ENCODE data around the gene ARHGAP15.

Gene ARHGAP15

GRCh38 chr2:143259368-143259958 is 130.2 kb downstream of the ARHGAP15 start:
- H3K9me3 ChIP-seq (ENCODE audit: insufficient read depth, low read depth, low read length): no peaks in the 10 kb centered on the region
- no peak overlapping the region for H3K9ac ChIP-seq (ENCODE audit: low read length)
- no peak overlapping the region for H4K12ac ChIP-seq (ENCODE audit: low read depth, low read length)
- H3K4me3 ChIP-seq (ENCODE audit: low read depth, low read length): no peak overlapping the region
- H3K4me1 ChIP-seq (ENCODE audit: control insufficient read depth in 1 of 2, insufficient read depth in 2 of 2, low read length in 2 of 2): no peaks in the 10 kb centered on the region
- no CpG with 5 or more reads among the region's 5 CpGs for WGBS (ENCODE audit: extremely low coverage, insufficient coverage, insufficient read length)
- H3K36me3 ChIP-seq (ENCODE audit: control insufficient read depth in 1 of 2, insufficient read depth in 2 of 2, low read length in 2 of 2): no peaks in the 10 kb centered on the region
- H3K4ac ChIP-seq (ENCODE audit: low read depth, low read length): no peak overlapping the region
- no peak overlapping the region for H2AK5ac ChIP-seq (ENCODE audit: low read length)
- no peak overlapping the region for H3K23ac ChIP-seq (ENCODE audit: low read length)
- no peak overlapping the region for H2BK5ac ChIP-seq (ENCODE audit: low read depth, low read length, poor library complexity)
- H3K18ac ChIP-seq (ENCODE audit: low read length): no peak overlapping the region
- no peak overlapping the region for H3K4me2 ChIP-seq (ENCODE audit: low read length)
- no peak overlapping the region for H4K8ac ChIP-seq (ENCODE audit: low read depth, low read length)
- H4K91ac ChIP-seq (ENCODE audit: low read depth, low read length): no peak overlapping the region
- no peak overlapping the region for H2BK12ac ChIP-seq (ENCODE audit: low read length)
- no peak overlapping the region for H3K27ac ChIP-seq (ENCODE audit: low read depth, low read length)
- H3K79me2 ChIP-seq (ENCODE audit: control insufficient read depth, insufficient read depth, low read length, poor library complexity): no peaks in the 10 kb centered on the region
- H3K14ac ChIP-seq (ENCODE audit: low read length): no peak overlapping the region
- no peak overlapping the region for H2AFZ ChIP-seq (ENCODE audit: insufficient read depth, low read length, poor library complexity)
- H3K79me1 ChIP-seq (ENCODE audit: low read length): no peaks in the 10 kb centered on the region
- DNase-seq: peak; percentile 57 to 87
- H2BK120ac ChIP-seq (ENCODE audit: insufficient read depth, low read length, poor library complexity): no peak overlapping the region
- H3K27me3 ChIP-seq (ENCODE audit: insufficient read depth, low read length): no peaks in the 10 kb centered on the region

- H2BK120ac ChIP-seq (ENCODE audit: insufficient read depth, low read length, poor library complexity): no peak overlapping the region
- H3K4me2 ChIP-seq (ENCODE audit: low read length): no peak overlapping the region
- H2BK5ac ChIP-seq (ENCODE audit: low read depth, low read length, poor library complexity): no peak overlapping the region
- no peak overlapping the region for H3K23ac ChIP-seq (ENCODE audit: low read length)
- H3K9ac ChIP-seq (ENCODE audit: low read length): no peak overlapping the region
- no peak overlapping the region for H3K4ac ChIP-seq (ENCODE audit: low read depth, low read length)
- no peaks in the 10 kb centered on the region for H3K9me3 ChIP-seq (ENCODE audit: insufficient read depth, low read depth, low read length)
- H3K18ac ChIP-seq (ENCODE audit: low read length): no peak overlapping the region
- no peak overlapping the region for H4K91ac ChIP-seq (ENCODE audit: low read depth, low read length)
- no peak overlapping the region for H3K4me3 ChIP-seq (ENCODE audit: low read depth, low read length)
- H2AFZ ChIP-seq (ENCODE audit: insufficient read depth, low read length, poor library complexity): no peak overlapping the region
- no peak overlapping the region for H3K14ac ChIP-seq (ENCODE audit: low read length)
- H3K27ac ChIP-seq (ENCODE audit: low read depth, low read length): no peak overlapping the region
- no peak for DNase-seq
- H3K27me3 ChIP-seq (ENCODE audit: insufficient read depth, low read length): no peaks in the 10 kb centered on the region
- H3K36me3 ChIP-seq (ENCODE audit: control insufficient read depth in 1 of 2, insufficient read depth in 2 of 2, low read length in 2 of 2): no peaks in the 10 kb centered on the region
- H3K79me2 ChIP-seq (ENCODE audit: control insufficient read depth, insufficient read depth, low read length, poor library complexity): no peaks in the 10 kb centered on the region
- no peak overlapping the region for H2AK5ac ChIP-seq (ENCODE audit: low read length)
- H3K79me1 ChIP-seq (ENCODE audit: low read length): no peaks in the 10 kb centered on the region
- H4K12ac ChIP-seq (ENCODE audit: low read depth, low read length): no peak overlapping the region
- no peak overlapping the region for H4K8ac ChIP-seq (ENCODE audit: low read depth, low read length)
- no peak overlapping the region for H2BK12ac ChIP-seq (ENCODE audit: low read length)
- no CpG with 5 or more reads among the region's 4 CpGs for WGBS (ENCODE audit: extremely low coverage, insufficient coverage, insufficient read length)
- H3K4me1 ChIP-seq (ENCODE audit: control insufficient read depth in 1 of 2, insufficient read depth in 2 of 2, low read length in 2 of 2): no peaks in the 10 kb centered on the region
Measured at GRCh38 chr2:143261986-143262385, 132.8 kb downstream of the ARHGAP15 start.

GRCh38 chr2:143262389-143262788 is 133.2 kb downstream of the ARHGAP15 start:
- Histone ChIP-seq H3K27me3 (ENCODE audit: insufficient read depth, low read length) (no peaks in the 10 kb centered on the region), H3K79me2 (ENCODE audit: control insufficient read depth, insufficient read depth, low read length, poor library complexity) (no peaks in the 10 kb centered on the region), H2BK5ac (ENCODE audit: low read depth, low read length, poor library complexity) (no peak overlapping the region), H3K14ac (ENCODE audit: low read length) (no peak overlapping the region), H3K9me3 (ENCODE audit: insufficient read depth, low read depth, low read length) (no peaks in the 10 kb centered on the region), H2AK5ac (ENCODE audit: low read length) (no peak overlapping the region), H3K18ac (ENCODE audit: low read length) (no peak overlapping the region), H4K12ac (ENCODE audit: low read depth, low read length) (no peak overlapping the region), H2AFZ (ENCODE audit: insufficient read depth, low read length, poor library complexity) (no peak overlapping the region), H3K79me1 (ENCODE audit: low read length) (no peaks in the 10 kb centered on the region), H3K23ac (ENCODE audit: low read length) (no peak overlapping the region), H3K4ac (ENCODE audit: low read depth, low read length) (no peak overlapping the region), H3K4me3 (ENCODE audit: low read depth, low read length) (no peak overlapping the region), H3K4me1 (ENCODE audit: control insufficient read depth in 1 of 2, insufficient read depth in 2 of 2, low read length in 2 of 2) (no peaks in the 10 kb centered on the region), H2BK120ac (ENCODE audit: insufficient read depth, low read length, poor library complexity) (no peak overlapping the region), H3K27ac (ENCODE audit: low read depth, low read length) (no peak overlapping the region), H3K36me3 (ENCODE audit: control insufficient read depth in 1 of 2, insufficient read depth in 2 of 2, low read length in 2 of 2) (no peaks in the 10 kb centered on the region), H4K91ac (ENCODE audit: low read depth, low read length) (no peak overlapping the region), H3K4me2 (ENCODE audit: low read length) (no peak overlapping the region), H2BK12ac (ENCODE audit: low read length) (no peak overlapping the region), H3K9ac (ENCODE audit: low read length) (no peak overlapping the region), H4K8ac (ENCODE audit: low read depth, low read length) (no peak overlapping the region)
- WGBS (ENCODE audit: extremely low coverage, insufficient coverage, insufficient read length): no CpG with 5 or more reads among the region's 4 CpGs
- no peak for DNase-seq

GRCh38 chr2:143263066-143263625 is 133.9 kb downstream of the ARHGAP15 start:
- no peak overlapping the region for H3K23ac ChIP-seq (ENCODE audit: low read length)
- H2BK12ac ChIP-seq (ENCODE audit: low read length): no peak overlapping the region
- H3K4me1 ChIP-seq (ENCODE audit: control insufficient read depth in 1 of 2, insufficient read depth in 2 of 2, low read length in 2 of 2): no peaks in the 10 kb centered on the region
- no peak overlapping the region for H3K18ac ChIP-seq (ENCODE audit: low read length)
- H4K8ac ChIP-seq (ENCODE audit: low read depth, low read length): no peak overlapping the region
- H3K36me3 ChIP-seq (ENCODE audit: control insufficient read depth in 1 of 2, insufficient read depth in 2 of 2, low read length in 2 of 2): no peaks in the 10 kb centered on the region
- H2BK5ac ChIP-seq (ENCODE audit: low read depth, low read length, poor library complexity): no peak overlapping the region
- no peak overlapping the region for H3K4ac ChIP-seq (ENCODE audit: low read depth, low read length)
- H4K91ac ChIP-seq (ENCODE audit: low read depth, low read length): no peak overlapping the region
- no peak overlapping the region for H3K4me2 ChIP-seq (ENCODE audit: low read length)
- no peaks in the 10 kb centered on the region for H3K27me3 ChIP-seq (ENCODE audit: insufficient read depth, low read length)
- H2AFZ ChIP-seq (ENCODE audit: insufficient read depth, low read length, poor library complexity): no peak overlapping the region
- no peak overlapping the region for H2BK120ac ChIP-seq (ENCODE audit: insufficient read depth, low read length, poor library complexity)
- H3K4me3 ChIP-seq (ENCODE audit: low read depth, low read length): no peak overlapping the region
- no peak overlapping the region for H3K14ac ChIP-seq (ENCODE audit: low read length)
- no CpG with 5 or more reads among the region's 2 CpGs for WGBS (ENCODE audit: extremely low coverage, insufficient coverage, insufficient read length)
- no peak overlapping the region for H3K9ac ChIP-seq (ENCODE audit: low read length)
- H3K27ac ChIP-seq (ENCODE audit: low read depth, low read length): no peak overlapping the region
- H3K79me2 ChIP-seq (ENCODE audit: control insufficient read depth, insufficient read depth, low read length, poor library complexity): no peaks in the 10 kb centered on the region
- DNase-seq: peak in 1 of 2 donors; percentile 9
- H2AK5ac ChIP-seq (ENCODE audit: low read length): no peak overlapping the region
- no peaks in the 10 kb centered on the region for H3K79me1 ChIP-seq (ENCODE audit: low read length)
- no peaks in the 10 kb centered on the region for H3K9me3 ChIP-seq (ENCODE audit: insufficient read depth, low read depth, low read length)
- H4K12ac ChIP-seq (ENCODE audit: low read depth, low read length): no peak overlapping the region

Data from trophoblast cell (in vitro differentiated cells and primary cell).